ENCODE measurements around the gene CXXC5.

CXXC5 gene

GRCh38 chr5:139667001-139667729, 19.0 kb downstream of the CXXC5 start:
- no peak for FAIRE-seq

- FAIRE-seq: no peak
Observed at GRCh38 chr5:139667730-139668063, 19.5 kb downstream of the CXXC5 start.

DNA sequence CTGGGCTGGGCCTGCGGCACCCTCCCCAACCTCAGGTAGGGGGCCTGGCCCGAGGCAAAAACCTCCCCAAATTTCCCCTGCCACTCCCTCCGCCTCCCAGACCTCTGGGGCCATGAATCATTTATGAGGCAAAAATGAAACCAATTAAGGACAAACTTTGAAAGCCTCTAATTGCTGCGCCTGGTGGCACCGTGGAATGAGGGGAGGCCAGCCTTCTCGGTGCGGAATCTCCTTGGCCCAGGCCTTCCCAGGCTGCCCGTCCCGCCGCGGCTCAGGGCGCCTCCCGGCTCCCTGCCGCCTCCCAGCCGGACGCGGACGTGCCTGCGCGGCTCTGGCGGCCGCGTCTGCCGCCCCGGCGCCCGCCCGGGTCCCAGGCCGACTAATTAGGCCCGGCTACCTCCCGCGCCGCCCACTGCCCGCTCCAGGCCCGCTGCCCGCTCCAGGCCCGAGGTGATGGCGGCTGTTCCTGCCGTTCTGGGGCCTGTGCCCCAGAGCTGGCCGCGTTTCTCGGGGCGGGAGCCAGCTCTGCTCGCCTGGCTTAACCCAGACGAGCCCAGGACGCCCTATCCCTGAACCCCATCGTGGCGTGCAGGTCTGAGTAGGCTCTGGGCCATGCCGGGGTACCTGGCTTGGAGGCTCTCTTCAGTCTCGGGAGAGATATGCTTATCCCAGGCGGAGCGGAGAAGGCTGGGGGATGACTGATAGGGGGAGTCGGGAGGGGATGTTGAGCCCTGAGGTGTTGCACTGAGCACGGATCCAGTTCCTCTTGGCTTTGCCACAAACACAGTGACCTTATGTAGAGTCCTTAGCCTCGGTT, 20.1 kb downstream of the CXXC5 start:
- FAIRE-seq: no peak

DNA sequence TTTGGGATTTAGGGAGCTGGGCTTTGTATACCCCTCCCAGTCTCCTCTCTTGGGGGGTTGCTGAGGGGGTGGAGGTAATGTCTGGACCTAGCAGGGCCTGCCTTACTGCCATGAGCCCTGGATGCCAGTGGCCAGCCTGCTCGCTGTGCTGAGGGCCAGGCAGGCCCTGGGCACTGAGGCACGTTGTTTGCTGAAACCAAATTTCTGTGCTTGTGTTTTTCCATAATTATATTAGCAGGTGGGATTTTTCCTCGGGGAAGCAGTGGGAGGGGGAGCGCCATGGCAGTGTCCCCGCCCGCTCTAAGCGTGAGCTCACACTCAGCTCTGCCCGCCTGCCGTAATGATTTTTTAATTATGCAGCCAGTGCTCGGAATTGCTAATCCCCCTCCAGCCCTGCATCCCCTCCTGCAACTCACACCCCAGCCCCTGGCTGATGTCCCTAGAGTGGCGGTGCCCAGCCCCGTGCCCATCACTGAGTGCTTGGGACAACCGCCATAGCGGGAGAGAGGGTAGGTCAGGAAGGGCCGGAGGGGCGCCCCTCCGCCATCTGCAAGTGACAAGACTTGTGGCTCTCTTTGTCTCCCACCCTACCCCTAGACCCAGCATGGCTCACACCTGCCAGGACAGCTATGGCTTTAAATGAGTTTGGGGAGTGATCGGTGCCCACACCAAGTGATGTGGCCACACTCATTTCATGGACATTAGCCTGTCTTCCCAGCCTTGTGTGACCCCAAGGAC, 20.9 kb downstream of the CXXC5 start:
- no peak for FAIRE-seq

DNA sequence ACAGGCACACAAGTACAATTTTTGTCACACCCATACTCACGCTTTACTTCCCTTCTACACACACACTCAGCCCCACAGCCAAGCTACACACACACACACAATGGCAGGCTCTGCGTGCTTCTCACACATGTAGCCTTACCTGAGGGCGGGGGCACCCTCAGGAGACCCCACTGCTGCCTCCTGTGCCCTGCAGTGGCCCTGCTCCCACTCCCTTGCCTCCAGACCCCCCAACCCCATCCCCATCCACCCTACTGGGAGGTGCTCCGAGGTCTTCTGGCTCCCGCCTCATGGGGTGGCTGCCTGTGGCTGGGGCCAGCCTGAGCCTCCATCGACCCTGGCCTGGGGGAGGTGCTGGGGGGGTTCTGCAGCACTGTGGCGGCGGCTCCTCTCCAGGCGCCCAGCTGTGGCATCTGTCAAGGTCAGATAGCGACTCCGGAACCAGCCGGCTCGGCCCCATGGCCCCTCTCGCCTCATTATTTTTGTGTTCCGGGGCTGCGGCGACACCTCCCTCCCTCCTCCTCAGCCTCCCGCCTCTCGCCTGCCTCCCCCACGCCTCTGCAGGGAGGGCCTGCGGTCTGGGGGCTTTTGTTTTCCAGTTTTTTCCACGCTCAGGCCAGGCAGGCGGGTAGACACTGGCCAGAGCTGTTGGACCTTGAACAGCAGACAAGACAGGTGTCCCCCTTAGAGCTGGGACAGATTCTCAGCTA, 21.7 kb downstream of the CXXC5 start:
- FAIRE-seq: no peak

DNA sequence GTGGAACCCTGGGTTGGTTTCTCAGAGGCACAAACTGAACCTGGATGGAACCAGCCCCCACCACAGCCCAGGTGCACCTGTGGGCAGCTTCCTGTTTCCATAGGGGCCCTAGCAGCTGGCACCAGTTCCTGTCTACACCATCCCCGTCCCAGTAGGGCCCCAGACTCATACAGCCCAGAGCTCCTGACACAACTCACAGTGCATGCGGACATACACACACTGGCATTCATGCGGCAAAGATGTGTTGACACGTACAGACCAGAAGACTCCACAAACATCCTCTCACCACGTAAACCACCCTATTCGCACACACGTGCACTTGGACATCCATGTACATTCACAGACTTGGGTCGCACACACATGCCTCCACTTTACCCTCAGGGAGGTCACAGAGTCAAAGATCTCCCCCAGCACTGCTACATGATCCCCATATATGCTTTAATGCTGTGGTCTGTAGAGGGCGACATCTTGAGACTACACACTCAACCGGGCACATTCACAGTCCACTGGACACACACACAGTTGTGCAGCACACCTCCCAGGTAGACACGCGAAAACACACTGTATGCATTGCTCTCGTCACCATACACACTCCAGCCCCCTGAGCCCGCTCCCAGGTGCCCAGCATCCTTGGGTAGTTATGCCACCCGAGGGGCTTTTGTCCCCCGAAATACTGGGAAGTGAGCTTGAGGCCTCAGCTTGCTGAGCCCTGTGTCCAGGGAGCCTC, 22.4 kb downstream of the CXXC5 start:
- FAIRE-seq: no peak

DNA sequence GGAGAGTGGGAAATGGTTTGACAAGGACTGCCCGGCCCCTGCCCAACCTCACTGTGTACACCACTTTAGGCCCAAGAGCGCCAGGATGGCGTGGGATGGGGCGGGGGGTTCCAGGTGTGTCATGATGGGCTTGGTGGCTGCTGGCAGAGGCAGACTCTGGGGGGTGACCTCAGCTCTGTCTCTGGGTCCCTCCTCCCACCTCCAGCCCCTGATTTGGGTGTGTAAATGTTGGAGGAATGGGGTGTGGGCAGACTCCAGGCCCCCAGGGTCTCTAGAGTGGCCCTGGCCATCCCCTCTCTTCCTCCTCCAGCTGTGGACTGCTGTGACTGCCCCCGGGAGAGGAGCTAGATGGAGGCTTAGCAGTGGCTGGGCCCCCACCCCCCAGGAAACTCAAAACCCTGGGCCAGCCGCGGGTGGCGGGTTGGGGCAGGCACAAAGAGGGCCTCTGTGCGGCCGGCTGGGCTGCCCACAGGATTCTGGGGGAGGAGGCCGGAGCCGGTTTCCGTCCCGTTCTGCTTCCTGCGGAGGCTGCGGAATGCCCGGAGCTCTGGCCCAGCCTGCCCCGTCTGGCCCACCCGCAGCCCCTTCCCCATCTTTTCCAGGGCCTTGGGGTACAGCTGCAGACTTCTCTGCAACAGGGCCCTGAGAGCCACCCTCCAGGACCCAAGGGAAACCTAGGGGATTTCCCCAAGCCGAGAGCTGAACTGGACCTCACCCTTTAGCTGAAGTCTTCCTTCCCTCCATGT, 23.1 kb downstream of the CXXC5 start:
- no peak for FAIRE-seq

GRCh38 chr5:139675213-139675612, 27.1 kb downstream of the CXXC5 start:
- FAIRE-seq: no peak

- FAIRE-seq: no peak
Observed at GRCh38 chr5:139675825-139676224, 27.7 kb downstream of the CXXC5 start.

- FAIRE-seq: no peak
Observed at GRCh38 chr5:139676406-139676805, 28.3 kb downstream of the CXXC5 start.

DNA sequence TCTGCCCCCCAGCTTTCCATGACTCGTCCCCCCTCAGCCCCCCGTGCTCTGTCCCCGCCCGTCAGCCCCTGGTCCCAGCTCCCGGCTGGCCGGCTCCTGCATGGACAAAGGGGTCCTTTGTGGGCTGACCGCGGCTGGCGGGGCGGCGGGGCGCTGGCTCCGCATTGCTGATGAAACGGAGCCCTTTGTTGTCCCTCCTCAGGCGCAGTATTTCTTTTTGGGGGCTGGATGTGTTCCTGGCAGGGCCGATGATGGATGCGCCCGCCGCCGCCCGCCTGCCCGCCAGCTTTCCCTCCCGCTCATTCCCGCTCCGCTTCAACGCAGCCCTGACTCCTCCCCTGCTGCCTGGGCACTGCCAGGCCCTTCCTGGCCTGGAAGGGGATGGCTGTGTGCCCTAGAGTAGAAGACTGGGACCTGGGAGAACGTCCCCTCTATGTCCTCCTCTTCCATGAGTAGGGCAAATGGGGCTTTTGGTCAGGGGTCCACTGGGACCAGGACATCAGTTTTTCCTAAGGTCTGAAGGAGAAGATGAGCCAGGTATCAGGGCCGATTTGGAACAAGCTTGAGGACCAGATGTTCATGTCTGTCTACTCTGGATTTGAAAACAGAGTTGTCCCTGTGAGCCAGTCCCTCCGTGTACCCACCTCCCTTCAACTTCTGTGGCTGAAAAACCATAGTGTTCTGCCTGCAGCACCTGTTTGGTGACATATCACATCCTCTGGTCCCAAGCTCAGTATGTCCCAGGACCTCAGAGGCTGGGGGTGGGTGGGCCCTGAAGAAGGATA, 29.0 kb downstream of the CXXC5 start:
- no peak for FAIRE-seq

GRCh38 chr5:139677736-139678613, 29.8 kb downstream of the CXXC5 start:
- no peak for FAIRE-seq

DNA sequence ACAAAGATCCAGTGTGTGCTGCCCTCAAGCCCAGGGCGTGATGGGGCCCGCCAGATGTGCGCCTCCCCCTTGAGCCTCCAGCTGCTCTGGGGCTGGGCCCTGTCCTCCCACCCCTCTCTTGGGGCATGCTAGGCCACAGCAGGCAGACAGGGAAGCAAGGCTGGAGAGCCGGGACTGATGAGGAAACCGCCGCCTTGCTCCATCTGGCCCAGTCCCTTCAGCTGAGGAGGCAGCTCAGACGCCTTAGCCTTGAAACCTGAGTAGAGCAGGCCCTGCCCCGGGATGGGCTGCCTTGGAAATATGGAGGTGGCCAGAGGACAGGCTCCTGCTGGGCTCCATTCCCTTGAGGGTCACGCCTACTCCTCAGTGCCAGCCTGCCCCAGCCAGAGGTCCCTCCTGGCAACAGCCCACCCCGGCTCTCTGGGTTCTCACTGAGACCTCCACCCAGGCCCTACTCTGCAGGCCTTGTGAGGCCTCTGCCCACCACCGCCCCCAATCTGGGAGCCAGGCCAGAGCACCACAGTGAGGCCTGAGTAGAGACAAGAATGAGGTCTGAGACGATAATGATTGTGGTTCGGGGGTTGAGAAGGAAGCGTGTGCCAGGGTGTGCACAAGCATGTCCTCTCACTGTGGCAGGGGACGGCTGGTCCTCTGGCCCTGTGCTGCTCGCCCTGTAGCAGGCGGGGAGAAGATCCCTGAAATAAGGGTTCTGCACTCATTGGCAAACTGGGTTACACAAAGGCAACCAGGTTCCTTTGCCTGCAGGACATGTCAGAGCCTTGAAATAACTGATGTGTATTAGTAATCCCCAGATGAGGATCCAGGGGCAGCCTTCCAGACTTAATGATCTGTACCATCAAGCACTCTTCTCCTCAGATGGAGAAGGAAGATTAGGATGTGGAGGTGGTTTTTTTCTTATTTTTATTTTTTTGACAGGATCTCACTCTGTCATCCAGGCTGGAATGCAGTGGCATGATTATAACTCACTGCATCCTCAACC, 30.9 kb downstream of the CXXC5 start:
- no peak for FAIRE-seq

DNA sequence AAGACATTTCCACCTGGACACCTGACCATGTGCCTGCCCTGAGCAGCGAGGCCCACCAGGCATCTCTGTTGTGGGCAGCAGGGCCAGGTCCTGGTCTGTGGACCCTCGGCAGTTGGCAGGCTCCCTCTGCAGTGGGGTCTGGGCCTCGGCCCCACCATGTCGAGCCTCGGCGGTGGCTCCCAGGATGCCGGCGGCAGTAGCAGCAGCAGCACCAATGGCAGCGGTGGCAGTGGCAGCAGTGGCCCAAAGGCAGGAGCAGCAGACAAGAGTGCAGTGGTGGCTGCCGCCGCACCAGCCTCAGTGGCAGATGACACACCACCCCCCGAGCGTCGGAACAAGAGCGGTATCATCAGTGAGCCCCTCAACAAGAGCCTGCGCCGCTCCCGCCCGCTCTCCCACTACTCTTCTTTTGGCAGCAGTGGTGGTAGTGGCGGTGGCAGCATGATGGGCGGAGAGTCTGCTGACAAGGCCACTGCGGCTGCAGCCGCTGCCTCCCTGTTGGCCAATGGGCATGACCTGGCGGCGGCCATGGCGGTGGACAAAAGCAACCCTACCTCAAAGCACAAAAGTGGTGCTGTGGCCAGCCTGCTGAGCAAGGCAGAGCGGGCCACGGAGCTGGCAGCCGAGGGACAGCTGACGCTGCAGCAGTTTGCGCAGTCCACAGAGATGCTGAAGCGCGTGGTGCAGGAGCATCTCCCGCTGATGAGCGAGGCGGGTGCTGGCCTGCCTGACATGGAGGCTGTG, 32.4 kb downstream of the CXXC5 start:
- no peak for FAIRE-seq

- FAIRE-seq: no peak
Observed at GRCh38 chr5:139681112-139681458, 32.9 kb downstream of the CXXC5 start.

GRCh38 chr5:139681466-139681865, 33.3 kb downstream of the CXXC5 start:
- no peak for FAIRE-seq

GRCh38 chr5:139682016-139682975, 34.1 kb downstream of the CXXC5 start:
- no peak for FAIRE-seq

All from islet of Langerhans (tissue), 1 donor.